Amniotic stem cell (primary cell): ENCODE measurements around the gene SNRPD3.
"Not testable (repeated sequence)": the region's sequence is repeated elsewhere in the genome, so short reads cannot be mapped to it uniquely, and the experiment has no call there.

Experiments
- DNase-seq: peaks from one replicate; lab custom pipeline; 2025; lab: John Stamatoyannopoulos, UW

Gene SNRPD3

GRCh38 chr22:24609888-24610287 lies 54.1 kb downstream of the SNRPD3 start:
- DNase-seq = not testable (repeated sequence)

GRCh38 chr22:24614794-24615193 lies 59.0 kb downstream of the SNRPD3 start:
- DNase-seq = not testable (repeated sequence)

GRCh38 chr22:24621244-24621643 lies 65.4 kb downstream of the SNRPD3 start:
- DNase-seq = not testable (repeated sequence)

- not testable (repeated sequence) for DNase-seq
Measured at GRCh38 chr22:24622596-24622995, 66.8 kb downstream of the SNRPD3 start.
